NCI-H1417 (cell line): ENCODE results near the gene CREB3L1.
A peak's percentile ranks its signal among the peaks of the same experiment; 100 is the strongest.

Experiments
- DNase-seq, 3 experiments: peaks; one replicate each; lab custom pipeline; 2025; lab: John Stamatoyannopoulos, UW

Gene CREB3L1

GRCh38 chr11:46366260-46366659 lies 88.8 kb downstream of the CREB3L1 start:
- no peak for DNase-seq

GRCh38 chr11:46366661-46367161 lies 89.2 kb downstream of the CREB3L1 start:
- no peak for DNase-seq

GRCh38 chr11:46367244-46367915 lies 89.9 kb downstream of the CREB3L1 start:
- DNase-seq: peak; percentile 34 to 56 (median 42)

DNA sequence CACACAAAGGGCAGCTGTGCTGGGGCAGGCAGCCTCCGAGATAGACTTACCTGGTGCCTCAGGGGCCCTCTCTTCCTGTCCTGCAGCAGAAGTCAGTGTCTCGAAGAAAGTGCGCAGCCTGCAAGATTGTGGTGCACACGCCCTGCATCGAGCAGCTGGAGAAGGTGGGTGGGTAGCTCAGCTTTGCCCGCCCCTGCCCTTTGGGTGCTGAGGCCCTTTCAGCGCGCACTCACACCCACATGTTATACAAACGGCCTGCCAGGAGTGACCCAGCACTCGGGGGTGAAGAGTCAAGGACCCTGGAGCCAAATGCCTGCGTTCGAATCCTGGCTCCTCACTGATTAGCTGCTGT lies 90.4 kb downstream of the CREB3L1 start:
- DNase-seq: no peak

- peak in 2 of 3 experiments; percentile 27 to 60 for DNase-seq
Observed at GRCh38 chr11:46369458-46370152, 92.1 kb downstream of the CREB3L1 start.

DNA sequence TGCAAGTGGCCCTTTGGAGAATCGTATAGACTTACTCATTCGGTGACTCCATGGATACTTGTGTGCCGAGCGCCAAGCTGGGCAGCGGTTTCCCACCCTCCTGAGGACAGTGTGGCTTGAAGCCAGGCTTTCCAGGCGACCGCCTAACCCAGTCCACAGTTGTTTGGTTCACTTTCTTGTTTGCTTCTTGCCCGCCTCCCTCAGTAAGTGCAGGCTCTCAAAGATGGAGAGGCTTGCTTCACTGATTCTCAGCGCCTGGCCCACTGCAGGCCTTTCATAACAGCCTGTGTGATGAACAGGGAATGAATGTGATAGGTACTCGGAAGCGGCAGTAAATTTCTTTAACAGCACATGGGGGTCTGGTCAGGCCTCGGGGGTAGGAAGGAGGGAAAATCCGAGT lies 92.8 kb downstream of the CREB3L1 start:
- no peak for DNase-seq
